Erythroblast (primary cell): ENCODE data around the gene PHF21B.

ENCODE experiments used
- GATA1 ChIP-seq: IDR thresholded peaks from 2 replicates; pipeline ENCODE4 v1.6.1; 2011; ENCODE audit warnings: low read depth, mild to moderate bottlenecking, control low read depth, low read length, moderate library complexity
- POLR2A ChIP-seq: IDR thresholded peaks from 2 replicates; pipeline ENCODE4 v1.6.1; 2011; ENCODE audit warnings: mild to moderate bottlenecking, low read length

DNA sequence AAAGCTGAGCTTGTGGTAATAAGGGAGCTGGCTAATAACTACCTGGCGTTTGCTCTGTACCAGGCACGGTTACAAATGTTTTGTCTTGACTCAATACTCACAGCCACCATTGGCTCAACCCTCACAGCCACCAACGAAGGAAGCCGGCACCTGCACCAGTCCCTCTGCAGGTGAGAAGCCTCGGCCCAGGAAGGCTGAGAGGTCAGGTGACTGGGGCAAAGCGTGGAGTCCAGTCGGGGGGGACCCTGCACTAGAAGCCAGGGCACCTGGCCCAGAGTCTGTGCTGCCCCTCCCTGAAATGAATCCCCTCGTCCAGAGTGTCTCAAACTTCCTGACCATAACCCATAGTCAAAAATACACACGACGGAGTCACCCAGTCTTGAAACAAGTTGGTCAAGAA is 90.1 kb downstream of the PHF21B start:
- TF ChIP-seq POLR2A: no peak
- no peak for TF ChIP-seq GATA1
